ENCODE data around the gene STX4.

STX4 gene

GRCh38 chr16:31071861-31072260 lies 38.5 kb downstream of the STX4 start:
- no peak for DNase-seq

- no peak for DNase-seq
Measured at GRCh38 chr16:31072540-31073141, 39.3 kb downstream of the STX4 start.

GRCh38 chr16:31073142-31073969 lies 40.0 kb downstream of the STX4 start:
- peak; percentile 85 for DNase-seq

DNA sequence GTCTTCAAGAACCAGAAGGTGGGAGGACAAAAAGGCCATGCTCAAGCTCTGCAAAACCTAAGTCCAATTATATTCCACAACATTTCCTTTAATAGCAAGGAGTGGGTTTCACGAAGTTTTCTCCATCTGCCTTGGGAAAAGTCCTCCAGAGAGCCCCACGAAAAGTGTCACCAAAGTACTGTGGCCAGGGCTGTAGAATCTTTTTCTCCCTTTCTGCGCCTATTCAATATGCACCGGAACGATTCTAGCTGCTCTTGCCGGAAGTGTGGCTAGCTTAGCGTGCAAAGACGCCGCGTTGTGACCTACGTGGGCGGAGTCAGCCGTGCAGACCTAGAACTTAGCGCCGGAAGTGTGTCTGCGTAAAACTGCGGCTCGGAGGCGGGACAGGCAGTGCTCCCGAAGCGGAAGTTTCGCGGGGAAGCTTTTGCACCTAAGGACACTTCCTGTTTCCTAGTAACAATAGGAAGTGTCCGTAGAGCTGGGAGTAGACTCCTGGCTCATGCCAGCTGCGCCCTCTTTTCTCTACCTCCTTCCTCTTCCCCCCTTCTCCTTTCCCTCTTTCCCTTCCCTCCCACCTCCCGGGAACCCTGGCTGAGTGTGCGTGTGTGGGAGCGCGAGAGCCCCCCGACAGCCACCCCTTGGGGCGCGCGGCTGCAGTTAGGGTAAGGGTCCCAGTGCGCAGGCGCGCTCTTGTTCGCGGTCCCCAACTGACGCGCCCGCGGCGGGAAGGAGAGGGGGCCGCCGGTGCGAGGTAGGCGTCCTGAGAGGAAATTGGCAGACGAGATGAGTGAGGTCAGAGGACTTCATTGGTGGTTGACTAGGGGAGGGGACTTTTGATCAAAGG lies 40.8 kb downstream of the STX4 start, which contains the start of the genes ZNF646 and ZNF668:
TSS of gene ZNF646 (plus strand) at position 453 of the 844 bp plus-strand sequence. CDS start 1,903 bp downstream, outside the sequence.
TSS of gene ZNF668 (minus strand) at position 271 of the 844 bp plus-strand sequence. CDS start 9,781 bp downstream, outside the sequence.
- DNase-seq: peak; percentile 94

- no peak for DNase-seq
Measured at GRCh38 chr16:31074814-31075183, 41.4 kb downstream of the STX4 start.

DNA sequence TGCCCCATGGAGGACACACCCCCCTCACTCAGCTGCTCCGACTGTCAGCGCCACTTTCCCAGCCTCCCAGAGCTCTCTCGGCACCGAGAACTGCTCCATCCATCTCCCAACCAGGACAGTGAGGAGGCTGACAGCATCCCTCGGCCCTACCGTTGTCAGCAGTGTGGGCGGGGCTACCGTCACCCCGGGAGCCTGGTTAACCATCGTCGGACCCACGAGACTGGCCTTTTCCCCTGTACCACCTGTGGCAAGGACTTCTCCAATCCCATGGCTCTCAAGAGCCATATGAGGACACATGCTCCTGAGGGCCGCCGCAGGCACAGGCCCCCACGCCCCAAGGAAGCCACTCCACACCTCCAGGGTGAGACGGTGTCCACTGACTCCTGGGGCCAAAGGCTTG lies 43.0 kb downstream of the STX4 start:
- no peak for DNase-seq

DNA sequence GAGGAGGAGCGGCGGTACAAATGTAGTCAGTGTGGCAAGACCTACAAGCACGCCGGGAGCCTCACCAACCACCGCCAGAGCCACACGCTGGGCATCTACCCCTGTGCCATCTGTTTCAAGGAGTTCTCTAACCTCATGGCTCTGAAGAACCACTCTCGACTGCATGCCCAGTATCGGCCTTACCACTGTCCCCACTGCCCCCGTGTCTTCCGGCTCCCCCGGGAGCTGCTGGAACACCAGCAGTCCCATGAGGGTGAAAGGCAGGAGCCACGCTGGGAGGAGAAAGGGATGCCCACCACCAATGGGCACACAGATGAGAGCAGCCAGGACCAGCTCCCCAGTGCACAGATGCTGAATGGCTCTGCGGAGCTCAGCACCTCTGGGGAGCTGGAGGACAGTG lies 43.7 kb downstream of the STX4 start:
- no peak for DNase-seq

GRCh38 chr16:31077592-31078396 lies 44.4 kb downstream of the STX4 start:
- DNase-seq: no peak

DNA sequence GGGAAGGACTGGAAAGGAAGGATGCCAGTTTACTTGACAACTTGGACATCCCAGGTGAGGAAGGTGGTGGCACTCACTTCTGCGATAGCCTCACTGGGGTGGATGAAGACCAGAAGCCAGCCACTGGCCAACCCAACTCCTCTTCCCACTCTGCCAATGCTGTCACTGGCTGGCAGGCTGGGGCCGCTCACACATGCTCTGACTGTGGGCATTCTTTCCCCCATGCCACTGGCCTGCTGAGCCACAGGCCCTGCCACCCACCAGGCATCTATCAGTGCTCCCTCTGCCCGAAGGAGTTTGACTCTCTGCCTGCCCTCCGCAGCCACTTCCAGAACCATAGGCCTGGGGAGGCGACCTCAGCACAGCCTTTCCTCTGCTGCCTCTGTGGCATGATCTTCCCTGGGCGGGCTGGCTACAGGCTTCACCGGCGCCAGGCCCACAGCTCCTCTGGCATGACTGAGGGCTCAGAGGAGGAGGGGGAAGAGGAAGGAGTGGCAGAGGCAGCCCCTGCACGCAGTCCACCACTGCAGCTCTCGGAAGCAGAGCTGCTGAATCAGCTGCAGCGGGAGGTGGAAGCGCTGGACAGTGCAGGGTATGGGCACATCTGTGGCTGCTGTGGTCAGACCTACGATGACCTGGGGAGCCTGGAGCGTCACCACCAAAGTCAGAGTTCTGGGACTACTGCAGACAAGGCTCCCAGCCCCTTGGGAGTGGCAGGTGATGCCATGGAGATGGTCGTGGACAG lies 45.4 kb downstream of the STX4 start:
- no peak for DNase-seq

DNA sequence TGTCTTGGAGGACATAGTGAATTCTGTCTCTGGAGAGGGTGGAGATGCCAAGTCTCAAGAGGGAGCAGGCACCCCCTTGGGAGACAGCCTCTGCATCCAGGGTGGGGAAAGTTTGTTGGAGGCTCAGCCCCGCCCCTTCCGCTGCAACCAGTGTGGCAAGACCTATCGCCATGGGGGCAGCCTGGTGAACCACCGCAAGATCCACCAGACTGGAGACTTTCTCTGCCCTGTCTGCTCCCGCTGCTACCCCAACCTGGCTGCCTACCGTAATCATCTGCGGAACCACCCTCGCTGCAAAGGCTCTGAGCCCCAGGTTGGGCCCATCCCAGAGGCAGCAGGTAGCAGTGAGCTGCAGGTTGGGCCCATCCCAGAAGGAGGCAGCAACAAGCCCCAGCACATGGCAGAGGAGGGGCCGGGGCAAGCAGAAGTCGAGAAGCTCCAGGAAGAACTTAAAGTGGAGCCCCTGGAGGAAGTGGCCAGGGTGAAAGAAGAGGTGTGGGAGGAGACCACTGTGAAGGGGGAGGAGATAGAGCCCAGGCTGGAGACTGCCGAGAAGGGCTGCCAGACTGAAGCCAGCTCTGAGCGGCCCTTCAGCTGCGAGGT lies 46.1 kb downstream of the STX4 start:
- no peak for DNase-seq

- no peak for DNase-seq
Measured at GRCh38 chr16:31080035-31080629, 46.8 kb downstream of the STX4 start.

- no peak for DNase-seq
Measured at GRCh38 chr16:31080756-31081419, 47.5 kb downstream of the STX4 start.

DNA sequence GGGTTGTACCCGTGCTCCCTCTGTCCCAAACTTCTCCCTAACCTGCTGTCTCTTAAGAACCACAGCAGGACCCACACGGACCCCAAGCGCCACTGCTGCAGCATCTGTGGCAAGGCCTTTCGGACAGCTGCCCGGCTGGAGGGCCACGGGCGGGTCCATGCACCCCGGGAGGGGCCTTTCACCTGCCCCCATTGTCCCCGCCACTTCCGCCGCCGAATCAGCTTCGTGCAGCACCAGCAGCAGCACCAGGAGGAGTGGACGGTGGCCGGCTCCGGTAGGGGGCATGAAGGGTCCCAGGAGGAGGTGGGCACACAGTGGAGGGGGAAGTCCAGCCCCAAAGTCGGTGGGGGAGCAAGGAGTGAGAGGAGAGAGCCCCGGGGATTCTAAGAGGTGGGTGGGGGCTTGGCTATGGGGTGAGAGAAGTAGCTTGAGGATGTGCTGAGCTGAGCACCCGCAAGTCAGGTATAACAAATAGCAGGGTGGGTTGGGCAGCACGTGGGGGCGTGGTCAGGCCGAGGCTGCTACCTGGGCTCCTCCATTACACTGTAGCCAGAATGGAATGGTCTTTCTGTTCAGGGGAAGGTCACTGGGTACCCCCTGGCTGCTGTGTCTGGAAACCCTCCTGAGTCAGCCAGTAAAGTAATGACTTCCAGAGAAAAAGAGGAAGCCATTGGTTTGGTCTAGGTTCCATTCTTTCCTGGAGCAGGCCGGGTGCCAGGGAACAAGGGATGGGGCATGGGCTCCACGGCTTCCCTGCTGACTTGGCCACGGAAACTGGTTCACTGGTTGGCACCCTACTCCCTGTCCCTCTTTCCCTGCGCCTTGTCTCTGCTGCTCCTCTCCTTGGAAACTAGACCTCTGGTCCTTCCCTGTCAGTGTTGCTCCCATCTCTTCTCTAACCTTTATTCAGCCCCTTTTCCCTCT lies 48.3 kb downstream of the STX4 start:
- no peak for DNase-seq

- no peak for DNase-seq
Measured at GRCh38 chr16:31082368-31083045, 49.1 kb downstream of the STX4 start.

GRCh38 chr16:31083081-31083480 lies 49.7 kb downstream of the STX4 start:
- DNase-seq: no peak

DNA sequence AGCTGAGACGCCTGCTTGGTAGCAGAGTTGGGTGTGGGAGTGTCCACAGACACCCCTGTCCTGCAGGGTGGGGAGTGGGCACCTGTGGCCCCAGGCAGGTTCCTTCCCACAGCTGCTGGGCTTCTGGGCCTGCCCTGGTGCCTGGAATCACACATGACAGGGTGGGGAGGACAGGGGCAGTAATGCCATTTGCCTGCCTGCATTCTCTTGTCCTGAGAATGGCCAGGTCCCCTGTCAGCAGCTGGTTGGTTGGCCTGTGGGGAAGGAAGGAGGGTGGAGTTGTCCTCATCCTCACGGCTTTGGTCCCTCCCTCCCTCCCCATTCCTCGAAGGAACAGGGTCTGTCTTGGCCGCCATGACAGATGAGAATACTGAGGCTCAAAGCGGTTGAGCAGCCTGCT lies 50.2 kb downstream of the STX4 start:
- no peak for DNase-seq

DNA sequence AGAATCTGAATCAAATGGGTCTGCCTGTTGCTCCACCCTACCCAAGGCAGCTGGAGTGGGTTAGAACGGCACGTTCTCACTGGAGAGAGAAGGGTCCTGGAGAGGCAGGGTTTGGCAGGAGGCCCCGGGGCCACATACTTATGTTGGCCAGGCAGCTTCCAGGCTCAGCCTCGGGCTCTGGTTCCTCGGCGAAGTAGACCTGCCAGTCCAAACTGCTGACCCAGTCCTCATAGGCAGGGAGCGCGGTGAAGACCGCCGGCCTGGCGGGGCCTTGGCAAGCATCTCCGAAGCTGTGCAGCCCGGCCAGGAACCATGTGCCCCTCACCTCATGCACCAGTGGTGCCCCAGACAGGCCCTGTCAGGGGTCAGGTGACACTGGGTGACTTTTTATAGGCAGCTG lies 50.6 kb downstream of the STX4 start:
- no peak for DNase-seq

GRCh38 chr16:31084584-31085302 lies 51.4 kb downstream of the STX4 start:
- no peak for DNase-seq
